T-helper 22 cell (primary cell): ENCODE data around the gene EXOC4.

Source experiments
- DNase-seq: peaks from one replicate; pipeline ENCODE4 v3.0.0-alpha.2; 2020; ENCODE audit warnings: low read depth

The EXOC4 gene

DNA sequence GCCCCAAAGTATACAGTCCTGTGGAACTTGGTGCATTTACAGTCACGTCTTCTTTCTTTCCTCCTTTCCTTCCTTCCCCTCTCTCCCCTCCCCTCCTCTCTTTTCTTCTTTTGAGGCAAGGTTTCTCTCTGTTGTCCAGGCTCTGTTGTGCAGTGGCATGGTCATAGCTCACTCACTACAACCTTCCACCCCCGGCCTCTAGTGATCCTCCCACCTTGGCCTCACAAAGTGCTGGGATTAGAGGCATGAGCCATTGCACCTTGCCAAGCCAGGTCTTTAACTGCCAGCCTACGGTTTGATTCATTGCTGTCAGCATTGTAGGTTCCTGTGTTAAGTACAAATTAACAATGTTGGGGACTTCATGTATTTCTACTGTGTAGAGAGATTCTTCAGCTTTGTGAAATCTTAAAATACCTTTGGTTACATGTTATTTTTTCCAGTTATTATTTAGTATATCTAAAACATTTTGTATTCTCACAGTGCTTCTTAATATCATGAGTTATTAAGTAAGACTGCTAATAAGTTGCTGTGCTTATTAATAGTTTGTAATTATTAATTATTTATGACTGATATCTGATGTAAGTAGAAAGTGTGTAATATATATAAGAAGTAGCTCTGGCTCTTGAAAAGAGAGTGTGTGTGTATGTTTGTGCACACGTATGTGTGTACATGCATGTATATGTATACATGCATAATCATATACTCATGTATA is 320.8 kb downstream of the EXOC4 start:
- DNase-seq, result no peak

DNA sequence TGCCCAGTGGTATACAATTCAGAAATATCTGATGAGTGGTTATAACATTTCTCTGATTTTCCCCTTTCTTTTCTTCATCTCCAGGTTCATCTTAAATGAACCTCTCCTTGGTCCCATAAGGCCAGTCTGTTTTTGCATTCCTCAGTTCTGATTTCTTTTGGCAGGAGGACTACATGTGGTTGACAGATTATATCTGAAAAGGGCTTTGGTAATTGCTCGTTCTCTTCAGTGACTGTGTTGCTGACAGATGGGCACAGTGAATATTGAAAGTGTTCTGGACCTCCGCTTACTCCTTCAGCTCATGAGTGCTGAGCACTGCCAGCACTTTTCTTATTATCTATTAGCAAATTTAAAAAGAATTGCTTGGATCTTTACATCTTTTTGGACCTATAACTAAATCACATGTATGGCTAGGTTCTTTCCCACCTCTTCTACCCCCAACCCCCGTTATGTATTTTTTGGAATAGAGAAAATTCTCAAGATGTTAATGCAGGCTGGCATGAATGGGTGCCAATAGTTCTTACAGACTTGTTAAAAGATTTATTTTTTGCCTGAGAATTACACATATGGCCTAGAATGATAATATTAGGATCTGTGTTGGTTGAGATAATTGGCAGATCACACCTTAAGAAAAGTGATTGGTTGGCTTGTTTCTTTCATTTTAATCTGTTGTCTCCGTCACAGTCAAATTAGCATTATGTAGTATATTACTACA is 323.0 kb downstream of the EXOC4 start:
- DNase-seq, result no peak

DNA sequence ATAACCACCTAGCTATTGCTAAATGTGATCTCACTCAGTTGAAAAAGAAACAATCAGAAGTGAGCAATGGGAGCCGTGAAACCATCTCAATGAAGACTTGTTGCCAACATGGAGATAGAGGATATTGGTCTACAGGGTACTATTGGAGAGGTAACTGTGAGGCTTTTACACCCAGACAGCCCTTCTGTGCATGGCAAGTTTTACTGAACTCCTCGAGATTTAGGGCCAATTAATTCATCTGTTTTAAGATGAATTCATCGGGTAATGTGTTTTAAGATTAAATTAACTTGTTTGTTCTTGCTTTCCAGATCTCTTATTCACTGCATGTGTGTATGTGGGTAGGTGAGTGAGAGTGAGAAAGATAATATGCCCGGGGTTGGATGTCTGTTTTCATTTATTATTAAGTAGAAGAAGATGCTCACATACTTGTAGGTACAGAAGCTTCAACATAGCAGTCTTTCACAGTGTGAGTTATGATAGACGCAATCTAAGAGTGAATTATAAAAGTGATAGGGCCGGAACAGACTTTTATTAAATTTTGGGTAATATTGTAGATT is 323.8 kb downstream of the EXOC4 start:
- DNase-seq, result no peak

DNA sequence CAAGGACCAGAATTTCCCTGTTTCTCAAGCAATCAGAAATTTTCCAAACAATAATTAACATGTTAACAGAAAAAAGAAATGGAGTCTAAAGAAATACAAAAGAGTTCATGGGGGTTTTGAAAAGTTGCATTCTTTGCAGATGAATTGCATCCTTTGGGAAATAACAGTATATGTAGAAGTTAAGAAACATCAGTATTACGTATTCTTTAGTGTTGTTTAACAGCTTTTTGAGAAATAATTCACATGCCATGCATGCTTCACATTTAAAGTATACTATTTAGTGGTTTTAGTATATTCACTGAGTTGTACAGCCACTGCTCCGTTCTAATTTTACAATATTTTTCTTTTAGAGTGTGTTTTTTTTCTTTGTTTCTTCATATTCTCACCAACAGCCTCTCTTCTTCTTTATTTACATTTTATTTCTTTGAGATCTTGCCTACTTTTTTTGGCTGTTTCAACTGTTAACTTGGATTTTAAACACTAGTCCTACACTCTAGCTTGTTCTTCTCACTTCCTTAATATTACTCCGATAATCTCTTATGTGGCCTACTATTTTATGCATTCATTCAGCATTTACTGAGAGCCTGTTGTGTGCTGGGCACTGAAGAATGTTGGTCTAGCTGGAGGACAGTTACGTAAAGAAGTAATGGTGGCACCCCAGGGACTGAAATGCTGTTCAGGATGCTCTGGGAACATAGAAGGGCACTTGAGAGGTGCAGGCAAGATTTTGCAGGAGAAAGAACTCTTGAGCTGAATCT is 330.1 kb downstream of the EXOC4 start:
- no peak for DNase-seq

DNA sequence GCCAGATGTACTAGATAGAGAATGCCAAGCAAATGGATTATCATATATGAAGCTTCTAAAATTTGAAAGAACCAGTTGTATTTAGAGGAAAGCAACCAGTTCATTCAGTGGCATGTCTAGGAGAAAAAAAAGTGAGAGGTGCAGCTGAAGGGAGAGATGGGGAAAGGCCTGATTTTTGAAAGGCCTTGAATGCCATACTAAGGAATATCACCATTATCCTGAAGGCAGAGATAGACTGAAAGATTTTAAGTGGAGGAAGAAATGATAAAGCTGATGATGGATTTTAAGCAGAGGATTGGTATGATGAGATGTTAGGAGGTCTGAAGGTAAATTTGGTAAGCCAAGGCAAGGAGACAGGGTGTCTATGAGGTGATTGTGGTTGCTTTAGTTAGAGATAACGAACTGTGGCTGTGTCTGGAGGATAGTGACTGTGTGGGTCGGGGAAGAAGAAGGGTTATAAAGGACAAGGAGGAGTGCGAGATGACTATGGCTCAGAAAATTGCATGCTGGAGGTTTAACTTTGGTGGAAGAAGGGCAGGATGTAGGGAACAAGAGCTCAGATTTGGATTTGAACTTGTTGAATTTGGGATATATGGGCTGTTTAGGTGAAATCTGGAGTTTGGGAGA is 330.8 kb downstream of the EXOC4 start:
- no peak for DNase-seq

DNA sequence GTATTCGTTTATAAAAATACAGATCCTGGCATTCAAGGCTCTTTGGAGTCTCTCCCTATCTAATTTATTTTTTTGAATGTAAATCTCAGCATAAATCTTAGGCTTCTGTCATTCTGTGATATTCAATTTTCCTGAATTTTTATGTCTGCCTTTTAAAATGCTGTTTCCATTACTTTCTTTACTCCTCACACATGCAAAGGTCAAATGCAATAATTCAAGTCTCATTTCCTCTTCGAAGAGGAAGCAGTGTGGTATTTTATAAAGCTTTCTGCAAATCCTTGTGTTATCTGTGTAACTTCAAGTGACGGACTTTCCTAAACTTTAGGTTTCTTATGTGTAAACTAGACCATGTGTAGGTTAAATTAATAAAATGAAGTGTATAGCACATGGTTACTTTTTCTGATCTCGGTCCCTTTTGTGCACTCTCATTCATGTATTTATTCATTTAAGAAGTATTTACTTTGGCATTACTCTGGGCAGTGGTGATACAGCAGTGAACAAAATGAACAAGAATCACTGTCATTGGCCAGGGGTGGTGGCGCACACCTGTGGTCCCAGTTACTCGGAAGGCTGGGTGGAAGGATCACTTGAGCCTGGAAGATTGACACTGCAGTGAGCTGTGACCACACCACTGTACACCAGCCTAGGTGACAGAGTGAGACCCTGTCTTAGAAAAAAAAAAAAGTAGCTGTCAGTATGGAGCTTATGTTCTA is 332.2 kb downstream of the EXOC4 start:
- no peak for DNase-seq

DNA sequence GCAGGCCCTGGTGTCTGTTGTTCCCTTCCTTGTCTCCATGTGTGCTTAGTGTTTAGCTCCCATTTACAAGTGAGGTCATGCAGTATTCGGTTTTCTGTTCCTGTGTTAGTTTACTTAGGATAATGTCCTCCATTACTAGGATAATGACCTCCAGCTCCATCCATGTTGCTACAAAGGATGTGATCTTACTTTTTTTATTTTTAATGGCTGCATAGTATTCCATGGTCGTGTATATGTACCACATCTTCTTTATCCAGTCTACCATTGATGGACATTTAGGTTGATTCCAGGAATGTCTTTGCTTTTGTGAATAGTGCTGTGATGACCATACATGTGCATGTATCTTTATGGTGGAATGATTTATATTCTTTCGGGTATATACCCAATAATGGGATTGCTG is 333.4 kb downstream of the EXOC4 start:
- no peak for DNase-seq

DNA sequence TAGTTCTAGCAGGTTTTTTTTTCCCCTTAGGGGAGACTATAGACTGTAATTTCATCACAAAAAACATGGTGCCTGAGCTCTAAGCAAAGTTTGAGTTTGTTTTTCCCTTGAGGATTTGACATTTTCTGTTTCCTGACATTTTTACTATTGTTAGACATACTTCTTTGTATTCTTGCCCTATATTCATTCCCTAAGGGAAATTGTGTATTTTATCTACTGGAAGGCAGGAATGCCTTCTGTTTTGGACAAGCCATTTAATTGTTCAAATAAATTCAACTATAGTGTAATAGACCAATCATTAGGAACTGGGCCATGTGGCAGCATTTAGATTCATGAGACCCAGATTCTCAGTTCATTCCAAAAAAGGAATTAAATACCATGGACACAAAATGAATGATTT is 335.0 kb downstream of the EXOC4 start:
- DNase-seq, result no peak

DNA sequence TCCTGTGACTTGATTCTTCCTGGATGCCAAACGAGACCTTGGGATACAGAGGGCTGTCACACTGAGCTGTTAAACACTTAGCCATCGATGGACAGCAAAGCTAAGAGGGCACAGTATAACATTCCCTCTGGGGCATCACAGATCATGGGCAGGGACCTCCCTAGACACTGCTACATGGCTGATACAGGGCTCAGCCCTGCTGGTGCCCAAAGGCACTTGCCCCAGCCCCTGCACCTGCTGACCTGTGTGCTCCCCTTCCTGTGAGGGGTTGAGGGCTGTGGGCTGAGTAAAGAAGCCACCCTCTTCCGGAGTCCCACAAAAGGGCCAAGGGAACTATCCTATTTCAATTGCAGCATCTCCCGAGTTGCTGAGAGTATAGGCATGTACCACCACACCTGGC is 337.9 kb downstream of the EXOC4 start:
- no peak for DNase-seq

DNA sequence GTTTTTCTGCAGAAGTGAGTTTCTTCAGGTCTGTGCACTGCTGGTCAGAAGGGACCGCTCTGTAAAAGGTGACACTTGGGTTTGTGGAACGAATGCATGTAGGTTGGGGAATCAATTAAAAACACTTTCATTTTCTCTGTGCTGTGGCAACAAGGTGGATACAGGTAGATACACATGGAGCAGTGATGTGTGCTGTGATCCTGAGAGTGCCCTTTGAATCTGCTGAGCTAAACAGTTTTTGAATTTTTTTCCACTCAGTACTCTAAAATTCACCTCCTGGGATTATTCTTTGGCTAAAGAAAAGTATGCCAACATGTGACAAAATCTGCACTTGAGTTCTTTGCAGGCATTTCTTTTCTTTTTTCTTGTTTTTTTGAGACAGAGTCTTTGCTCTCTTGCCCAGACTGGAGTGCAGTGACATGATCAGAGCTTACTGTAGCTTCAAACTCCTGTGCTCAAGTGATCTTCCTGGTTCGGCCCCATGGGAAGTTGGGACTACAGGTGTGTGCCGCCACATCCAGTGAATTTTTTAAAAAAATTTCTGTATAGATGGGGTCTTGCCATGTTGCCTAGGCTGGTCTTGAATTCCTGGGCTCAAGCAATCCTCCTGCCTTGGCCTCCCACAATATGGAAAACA is 338.9 kb downstream of the EXOC4 start:
- no peak for DNase-seq

DNA sequence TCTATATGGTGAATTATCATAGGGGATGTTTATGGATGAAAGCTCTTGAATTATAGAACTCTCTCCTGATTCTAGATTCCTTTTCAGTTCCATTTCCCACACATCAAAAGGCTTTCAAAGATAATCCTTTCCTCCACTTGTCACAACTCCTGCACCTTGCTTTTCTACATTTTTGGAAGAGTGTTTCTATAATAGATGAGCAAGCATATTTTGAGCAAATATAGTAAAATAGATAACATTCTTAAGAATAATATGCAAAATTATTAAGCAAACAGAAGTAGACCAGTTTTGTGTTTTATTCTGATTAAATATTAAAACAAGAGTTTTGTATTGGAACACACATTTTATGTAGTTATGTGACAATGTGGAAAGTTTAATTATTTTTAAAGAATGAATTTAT is 340.7 kb downstream of the EXOC4 start:
- DNase-seq, result no peak

DNA sequence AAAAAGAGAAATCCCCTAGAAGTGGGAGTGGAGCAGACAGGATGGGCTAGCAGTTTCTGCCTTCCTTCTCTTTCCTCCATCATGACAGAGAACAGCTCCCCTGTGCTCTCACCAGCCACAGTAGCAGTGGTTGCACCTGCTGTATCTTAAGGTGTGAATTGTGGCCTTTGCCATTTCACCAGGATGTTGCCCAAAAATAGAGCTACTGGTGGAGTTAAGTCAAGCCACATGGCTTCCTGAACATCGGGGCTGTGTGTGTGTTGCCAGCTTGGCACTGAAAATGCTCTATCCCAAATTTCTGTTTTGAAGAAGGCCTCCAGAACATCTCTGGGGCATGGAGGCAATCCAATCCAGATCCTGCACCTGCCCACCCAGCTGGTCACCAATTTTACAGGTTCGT is 348.7 kb downstream of the EXOC4 start:
- DNase-seq, result no peak

DNA sequence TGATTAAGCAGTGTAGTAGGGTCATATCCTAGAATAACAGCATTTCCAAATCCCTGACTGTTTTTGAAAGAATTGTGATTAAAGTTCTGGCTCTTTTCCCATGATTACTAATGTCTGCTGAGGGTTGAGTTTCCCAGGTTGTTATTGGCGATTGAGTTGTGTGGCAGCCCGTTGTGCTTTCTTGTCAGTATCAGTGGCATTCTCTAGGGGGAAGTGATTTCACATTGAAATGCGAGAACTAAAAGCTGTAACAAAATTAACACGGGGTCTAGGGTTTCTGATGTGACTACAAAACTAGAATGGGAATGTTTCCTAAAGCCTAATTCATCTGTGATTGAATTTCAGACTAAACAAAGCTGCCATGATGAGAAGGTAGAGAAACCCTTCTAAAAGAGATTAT is 349.4 kb downstream of the EXOC4 start:
- no peak for DNase-seq

DNA sequence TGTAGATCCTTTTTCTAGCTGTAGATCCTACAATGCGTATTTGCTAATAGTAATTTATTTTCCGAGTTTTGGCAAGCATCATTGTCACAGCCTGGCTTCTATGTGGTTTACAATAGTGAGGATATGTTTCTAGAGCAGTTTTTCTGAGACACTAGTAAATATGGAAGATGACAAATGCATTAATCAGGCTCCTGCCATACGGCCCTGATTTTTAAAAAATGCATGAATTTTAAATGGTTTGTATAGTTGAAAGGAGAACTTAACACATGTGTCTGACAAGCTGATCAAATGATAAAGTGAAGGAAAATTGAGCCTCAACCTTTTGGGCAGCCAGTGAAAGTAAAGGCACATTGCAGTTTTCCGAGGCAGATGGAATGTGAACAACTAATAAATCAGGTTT is 354.1 kb downstream of the EXOC4 start:
- DNase-seq, result no peak

DNA sequence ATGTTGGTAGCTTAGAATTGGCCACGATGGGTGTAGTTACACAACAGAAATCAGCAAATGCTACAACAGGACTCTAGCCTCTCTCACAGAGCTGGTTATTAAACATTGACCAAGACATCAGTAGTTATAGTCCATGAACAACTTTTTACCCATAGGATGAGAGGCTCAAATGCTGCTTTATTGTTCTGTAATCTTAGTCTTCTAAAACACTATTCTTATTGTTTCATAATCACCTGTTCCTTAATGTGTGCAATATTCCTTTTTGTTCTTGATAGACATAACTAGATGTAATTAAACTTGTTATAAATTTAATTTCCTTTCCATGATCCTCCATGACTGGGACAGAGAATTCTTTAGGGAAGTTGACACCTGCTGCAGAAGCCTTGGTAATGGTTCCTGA is 356.9 kb downstream of the EXOC4 start:
- no peak for DNase-seq

DNA sequence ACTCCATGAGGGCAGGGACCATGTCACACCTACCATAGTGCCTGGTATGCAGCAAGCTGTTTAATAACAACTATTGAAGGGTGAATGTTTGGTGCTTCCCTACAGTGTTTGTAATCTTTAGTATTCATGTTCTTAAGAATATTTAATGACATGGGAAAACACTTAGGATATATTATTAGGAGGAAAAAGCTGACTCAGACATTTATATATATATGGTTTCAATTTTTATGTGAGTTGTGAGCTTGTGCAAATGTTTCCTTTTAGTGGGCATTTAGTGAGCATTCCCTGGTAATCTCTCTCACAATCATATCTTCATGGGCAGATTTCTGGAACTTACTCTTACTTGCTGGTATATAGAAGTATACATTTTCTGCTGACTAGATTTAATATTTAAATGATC is 359.1 kb downstream of the EXOC4 start:
- no peak for DNase-seq

DNA sequence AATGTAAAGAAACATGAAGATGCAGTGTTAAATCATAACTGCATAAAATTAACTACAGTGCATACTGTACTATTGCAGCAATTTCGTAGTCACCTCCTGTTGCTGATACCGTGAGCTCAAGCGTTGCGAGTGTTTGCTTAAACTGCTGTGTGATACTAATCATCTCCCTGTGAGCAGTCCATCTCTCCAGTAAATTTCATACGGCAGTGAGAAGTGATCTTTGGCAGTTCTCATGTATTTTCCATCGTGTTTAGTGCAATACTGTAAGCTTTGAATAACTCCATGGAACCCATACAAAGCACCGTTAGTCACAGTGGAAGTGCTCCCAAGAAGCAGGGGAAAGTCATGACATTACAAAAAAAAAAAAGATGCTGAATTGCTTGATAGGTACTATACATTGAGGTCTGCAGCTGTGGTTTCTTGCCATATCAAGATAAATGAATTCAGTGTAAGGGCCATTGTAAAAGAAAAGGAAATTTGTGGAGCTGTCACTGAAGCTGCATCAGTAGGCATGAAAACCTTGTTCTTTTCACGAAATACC is 360.4 kb downstream of the EXOC4 start:
- no peak for DNase-seq

DNA sequence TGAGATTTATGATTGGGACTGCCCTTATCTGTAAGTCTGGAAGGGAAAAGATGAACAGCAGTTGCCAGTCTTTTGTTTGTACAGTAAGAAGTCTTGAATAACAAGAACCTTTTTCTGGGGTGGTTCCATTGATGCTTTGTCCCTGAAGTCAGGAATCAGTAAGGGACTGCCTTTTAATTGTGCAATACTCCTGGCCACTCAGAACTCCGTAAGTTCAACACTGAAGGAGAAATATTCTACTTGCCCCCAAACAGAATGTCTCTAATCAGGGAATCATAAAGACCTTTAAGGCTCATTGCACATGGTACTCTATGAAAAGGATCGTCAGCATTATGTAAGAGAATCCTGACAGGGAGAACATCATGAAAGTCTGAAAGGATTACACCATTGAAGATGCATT is 361.4 kb downstream of the EXOC4 start:
- no peak for DNase-seq

DNA sequence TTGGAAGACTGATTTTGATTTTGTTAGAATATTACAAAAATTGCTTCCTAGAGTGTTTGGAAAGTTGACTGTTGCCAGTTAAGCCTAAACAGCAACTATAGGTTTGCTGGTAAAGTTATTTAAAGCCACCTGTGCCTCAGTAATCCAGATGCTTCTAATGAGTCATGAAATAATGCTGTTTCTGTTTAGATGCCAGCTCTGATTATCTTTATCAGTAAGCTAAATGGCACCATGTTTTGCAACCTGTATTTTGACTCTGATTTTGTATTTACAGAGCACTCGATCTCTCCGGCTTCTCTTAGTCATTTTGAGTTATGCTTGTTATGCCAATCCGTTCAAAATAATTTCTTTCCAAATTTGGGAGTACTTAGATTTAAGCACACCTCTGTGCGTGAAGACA is 366.1 kb downstream of the EXOC4 start:
- no peak for DNase-seq

DNA sequence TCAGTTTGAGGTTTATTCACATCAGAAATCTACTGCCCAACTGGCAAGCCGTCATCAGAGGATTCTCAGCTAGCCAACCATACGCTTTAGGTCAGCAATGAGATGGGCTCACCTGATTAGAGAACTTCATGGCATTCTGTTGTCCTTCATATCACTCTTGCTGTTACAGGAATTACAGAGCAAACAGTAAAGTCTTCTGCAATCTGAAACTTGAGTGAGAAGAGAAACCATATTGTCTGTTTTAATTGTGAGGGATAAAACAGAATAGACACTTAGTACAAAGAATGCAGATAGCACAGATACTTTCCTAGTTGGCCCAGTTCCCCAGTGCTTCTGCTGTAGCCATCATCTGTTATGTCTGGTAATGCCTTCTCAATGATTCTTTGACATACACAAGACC is 366.6 kb downstream of the EXOC4 start:
- DNase-seq, result no peak

DNA sequence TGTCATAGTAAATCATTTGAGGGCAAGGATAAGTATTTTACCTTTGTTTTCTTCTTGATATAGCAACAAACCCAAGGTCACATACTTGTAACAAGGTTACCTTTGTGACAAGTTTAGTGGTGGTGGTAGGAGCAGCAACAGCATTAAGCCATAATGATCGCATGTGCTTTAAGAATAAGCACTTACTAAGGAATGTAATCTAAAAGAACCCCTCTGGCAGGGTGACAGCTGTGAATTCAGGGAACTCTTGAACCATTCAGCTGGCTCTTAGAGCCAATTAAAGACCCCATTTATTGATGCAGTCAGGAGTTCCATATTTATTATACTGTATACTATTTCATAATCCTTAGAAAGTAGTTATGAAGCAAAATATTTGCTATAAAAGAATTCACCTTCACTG is 370.8 kb downstream of the EXOC4 start:
- no peak for DNase-seq
